Upper lobe of right lung (tissue), 1 donor: ENCODE measurements around the gene SMAD3. TPM values are rescaled to one million over a fixed set of nuclear protein-coding genes. Genes with fewer than 3 reads are reported as not detected.
A peak's percentile ranks its signal among the peaks of the same experiment; 100 is the strongest.

Source experiments
- ATAC-seq: fragments of 200-7000 bp; cut with Tn5 transposase; one replicate; pipeline ENCODE4 v1.9.1; 2020; ENCODE audit warnings: mild to moderate bottlenecking, moderate library complexity
- DNase-seq: peaks from one replicate; pipeline ENCODE4 v3.0.0-alpha.2; 2020
- H3K27ac ChIP-seq: fragments of 200-600 bp; one replicate; pipeline ENCODE4 v1.8.0; 2022
- H3K27me3 ChIP-seq: fragments of 200-600 bp; one replicate; pipeline ENCODE4 v1.8.0; 2022; ENCODE audit warnings: mild to moderate bottlenecking
- H3K36me3 ChIP-seq: fragments of 200-600 bp; one replicate; pipeline ENCODE4 v1.8.0; 2022
- H3K4me1 ChIP-seq: fragments of 200-600 bp; one replicate; pipeline ENCODE4 v1.8.0; 2022
- H3K4me3 ChIP-seq: fragments of 200-600 bp; one replicate; pipeline ENCODE4 v1.8.0; 2022; ENCODE audit warnings: mild to moderate bottlenecking
- H3K9me3 ChIP-seq: fragments of 200-600 bp; one replicate; pipeline ENCODE4 v1.8.0; 2022
- CTCF ChIP-seq: fragments of 200-600 bp; IDR thresholded peaks from one replicate; pipeline ENCODE4 v1.8.0; 2022; ENCODE audit warnings: antibody characterized with exemption
- intact Hi-C: fragments of 100-400 bp; cut with DNase I; formaldehyde crosslinking; loops from one replicate; pipeline ENCODE4 v1.11.0; 2022
- total RNA-seq: library from RNA; stranded (reverse); fragmentation: NEBNext Ultra II Directional; extraction: Animal tissue kit (Norgen Biotek cat#: 25700); gene quantifications from one replicate; pipeline ENCODE4 v1.2.1, GENCODE V29; 2021
- donor health status: DM: no; HTN: yes; CAD: no; lungs with severe emphysema.

Gene SMAD3
- total RNA-seq, 1 donor from 2014 or later = 31.6 TPM

- Histone ChIP-seq H3K27me3 (no peaks in the 10 kb centered on the region), H3K4me3 (no peak overlapping the region), H3K4me1 (peaks cover 56% of the 10 kb centered on the region), H3K9me3 (no peaks in the 10 kb centered on the region), H3K36me3 (no peaks in the 10 kb centered on the region), H3K27ac (no peak overlapping the region)
- ATAC-seq = no peak
- intact Hi-C loops = no loop called here
- no peak for DNase-seq
- no peak for TF ChIP-seq CTCF
These were observed 27.5 kb downstream of the SMAD3 start for GRCh38 chr15:67092752-67093503.

- no peak overlapping the region for H3K27ac ChIP-seq
- TF ChIP-seq CTCF = no peak
- H3K27me3 ChIP-seq = no peaks in the 10 kb centered on the region
- DNase-seq (no peak), ATAC-seq (peak; percentile 51)
- H3K4me1 ChIP-seq = peaks cover 56% of the 10 kb centered on the region
- H3K9me3 ChIP-seq = no peaks in the 10 kb centered on the region
- H3K4me3 ChIP-seq = no peak overlapping the region
- intact Hi-C loops = no loop called here
- H3K36me3 ChIP-seq = no peaks in the 10 kb centered on the region
These were observed 28.1 kb downstream of the SMAD3 start for GRCh38 chr15:67093504-67093862.

GRCh38 chr15:67094001-67094826 lies 28.8 kb downstream of the SMAD3 start:
- Histone ChIP-seq H3K4me3 (no peak overlapping the region), H3K9me3 (no peaks in the 10 kb centered on the region), H3K27me3 (no peaks in the 10 kb centered on the region), H3K27ac (no peak overlapping the region), H3K36me3 (no peaks in the 10 kb centered on the region), H3K4me1 (peaks cover 64% of the 10 kb centered on the region)
- no peak for TF ChIP-seq CTCF
- intact Hi-C loops = no loop called here
- DNase-seq = no peak
- no peak for ATAC-seq

- H3K4me3 ChIP-seq = no peak overlapping the region
- H3K27me3 ChIP-seq = no peaks in the 10 kb centered on the region
- no peaks in the 10 kb centered on the region for H3K9me3 ChIP-seq
- no peak for TF ChIP-seq CTCF
- intact Hi-C loops = no loop called here
- peaks cover 57% of the 10 kb centered on the region for H3K4me1 ChIP-seq
- DNase-seq = no peak
- no peak overlapping the region for H3K27ac ChIP-seq
- no peaks in the 10 kb centered on the region for H3K36me3 ChIP-seq
- no peak for ATAC-seq
These were observed 30.5 kb downstream of the SMAD3 start for GRCh38 chr15:67095912-67096311.

GRCh38 chr15:67096546-67097294 lies 31.3 kb downstream of the SMAD3 start:
- peaks cover 49% of the 10 kb centered on the region for H3K4me1 ChIP-seq
- intact Hi-C loops = no loop called here
- no peaks in the 10 kb centered on the region for H3K9me3 ChIP-seq
- no peaks in the 10 kb centered on the region for H3K36me3 ChIP-seq
- ATAC-seq (no peak), DNase-seq (no peak)
- H3K27ac ChIP-seq = no peak overlapping the region
- H3K4me3 ChIP-seq = no peak overlapping the region
- TF ChIP-seq CTCF = no peak
- no peaks in the 10 kb centered on the region for H3K27me3 ChIP-seq
